GM12878 (cell line): ENCODE measurements around the gene ANAPC2. TPM values are rescaled to one million over a fixed set of nuclear protein-coding genes. Genes with fewer than 3 reads are reported as not detected.

Experiments used
- ATAC-seq: fragments of 200-7000 bp; cut with Tn5 transposase; 3 replicates; pipeline ENCODE4 v1.9.1; 2020; ENCODE audit warnings: mild to moderate bottlenecking, moderate library complexity
- BruUV-seq: library from RNA; stranded (reverse); fragments of 400-500 nt; replicated peaks from 2 replicates; lab custom pipeline; 2021; lab: Mats Ljungman, UMichigan
- CTCF ChIA-PET: fragments of 300-600 bp; sonication (Branson Sonifier 250); formaldehyde crosslinking; extraction: SDS; loops from one replicate; lab custom pipeline; 2021; ENCODE audit warnings: inconsistent platforms; lab: Yijun Ruan, JAX
- POLR2A ChIA-PET: fragments of 350-600 bp; formaldehyde crosslinking; extraction: SDS; loops from one replicate; lab custom pipeline; 2021; ENCODE audit warnings: inconsistent platforms; lab: Charles Lee
- RAD21 ChIA-PET: fragments of 300-600 bp; sonication (Branson Sonifier 250); formaldehyde crosslinking; loops from one replicate; lab custom pipeline; 2023; ENCODE audit warnings: antibody characterized with exemption; ENCODE audit not compliant: unreplicated experiment; lab: Charles Lee
- SMC1A ChIA-PET: fragments of 300-600 bp; sonication (Branson Sonifier 250); formaldehyde crosslinking; loops from one replicate; lab custom pipeline; 2023; ENCODE audit not compliant: unreplicated experiment, uncharacterized antibody; lab: Charles Lee
- DNase-seq: peaks from one replicate; pipeline ENCODE4 v3.0.0-alpha.2; 2011; ENCODE audit warnings: low read depth, low spot score
- FAIRE-seq: peaks from 3 replicates; lab custom pipeline; 2011; peaks lifted over from hg19 to GRCh38; lab: Jason Lieb, UNC
- H2AFZ ChIP-seq: 2 replicates; pipeline ENCODE4 v1.6.0; 2011; ENCODE audit warnings: low read depth, low read length, control low read depth; ENCODE audit not compliant: control insufficient read depth
- H3K27ac ChIP-seq: 2 replicates; pipeline ENCODE4 v1.5.1; 2011; ENCODE audit warnings: control low read depth; ENCODE audit not compliant: control insufficient read depth, insufficient read depth
- H3K27me3 ChIP-seq, 2 experiments: replicated peaks in 1 of 2; 2 replicates each; pipeline versions ENCODE4 v1.6.0 to v1.6.1; 2011; ENCODE audit warnings: low read length in 1 of 2; ENCODE audit not compliant: control insufficient read depth in 2 of 2, insufficient read depth in 2 of 2
- H3K36me3 ChIP-seq, 2 experiments: 2 replicates each; pipeline ENCODE4 v1.5.1; 2011; ENCODE audit warnings: low read length in 1 of 2; ENCODE audit not compliant: control insufficient read depth in 2 of 2, insufficient read depth in 2 of 2
- H3K4me1 ChIP-seq: 2 replicates; pipeline ENCODE4 v1.6.1; 2011; ENCODE audit warnings: mild to moderate bottlenecking, low read length, moderate library complexity, mixed read lengths; ENCODE audit not compliant: control insufficient read depth, insufficient read depth
- H3K4me2 ChIP-seq: 2 replicates; pipeline ENCODE4 v1.6.0; 2011; ENCODE audit warnings: control low read depth; ENCODE audit not compliant: control insufficient read depth, insufficient read depth
- H3K4me3 ChIP-seq: fragments of 200-600 bp; sonication (generic); 2 replicates; pipeline ENCODE4 v1.5.1; 2016
- H3K79me2 ChIP-seq: 2 replicates; pipeline ENCODE4 v1.6.0; 2011; ENCODE audit warnings: low read length; ENCODE audit not compliant: control insufficient read depth, insufficient read depth
- H3K9ac ChIP-seq: 2 replicates; pipeline ENCODE4 v1.8.0; 2011; ENCODE audit warnings: low read length, control low read depth, mixed read lengths; ENCODE audit not compliant: control insufficient read depth, insufficient read depth
- H3K9me3 ChIP-seq: replicated peaks from 3 replicates; pipeline ENCODE4 v1.5.1; 2011; ENCODE audit warnings: mild to moderate bottlenecking, low read length; ENCODE audit not compliant: control insufficient read depth, insufficient read depth
- H4K20me1 ChIP-seq: 2 replicates; pipeline ENCODE4 v1.6.0; 2011; ENCODE audit not compliant: control insufficient read depth, insufficient read depth
- ATF2 ChIP-seq: IDR thresholded peaks from 2 replicates; pipeline ENCODE4 v1.6.1; 2012; ENCODE audit warnings: low read length, inconsistent platforms
- BRCA1 ChIP-seq: IDR thresholded peaks from 2 replicates; pipeline ENCODE4 v1.6.1; 2011; ENCODE audit warnings: low read depth, low read length, improper control_type of control experiment
- CBFB ChIP-seq: IDR thresholded peaks from 2 replicates; pipeline ENCODE4 v1.6.1; 2016; ENCODE audit warnings: antibody characterized with exemption, low read depth
- HDAC2 ChIP-seq: fragments of 200-600 bp; sonication (generic); IDR thresholded peaks from 2 replicates; pipeline ENCODE4 v1.6.1; 2017
- JUNB ChIP-seq: IDR thresholded peaks from 2 replicates; pipeline ENCODE4 v1.6.1; 2016; ENCODE audit warnings: antibody characterized with exemption, mild to moderate bottlenecking
- MTA3 ChIP-seq: IDR thresholded peaks from 2 replicates; pipeline ENCODE4 v1.6.1; 2012; ENCODE audit warnings: low read length, inconsistent platforms, borderline replicate concordance
- MYC ChIP-seq: IDR thresholded peaks from 2 replicates; pipeline ENCODE4 v1.6.1; 2011; ENCODE audit warnings: mild to moderate bottlenecking, low read length, moderate library complexity, inconsistent platforms; ENCODE audit not compliant: insufficient read depth, insufficient replicate concordance, insufficient read length, severe bottlenecking
- NRF1 ChIP-seq: conservative IDR thresholded peaks from 2 replicates; pipeline ENCODE4 v1.6.1; 2011; ENCODE audit warnings: mild to moderate bottlenecking, low read depth, low read length, improper control_type of control experiment
- POLR2A ChIP-seq: IDR thresholded peaks from 2 replicates; pipeline ENCODE4 v1.6.1; 2011; ENCODE audit warnings: low read depth, mild to moderate bottlenecking, low read length
- RUNX3 ChIP-seq: IDR thresholded peaks from 2 replicates; pipeline ENCODE4 v1.6.1; 2012; ENCODE audit warnings: low read length, inconsistent platforms
- SPI1 ChIP-seq: IDR thresholded peaks from 2 replicates; pipeline ENCODE4 v1.6.1; 2011; ENCODE audit warnings: low read depth, mild to moderate bottlenecking, low read length, moderate library complexity, borderline replicate concordance; ENCODE audit not compliant: insufficient read depth
- SREBF2 ChIP-seq: IDR thresholded peaks from 2 replicates; pipeline ENCODE4 v1.6.1; 2012; ENCODE audit warnings: mild to moderate bottlenecking, low read length
- STAT3 ChIP-seq: IDR thresholded peaks from 2 replicates; pipeline ENCODE4 v1.6.1; 2011; ENCODE audit warnings: low read depth, low read length, improper control_type of control experiment
- TCF12 ChIP-seq: IDR thresholded peaks from 2 replicates; pipeline ENCODE4 v1.6.1; 2011; ENCODE audit warnings: low read depth, mild to moderate bottlenecking, low read length
- TCF3 ChIP-seq: IDR thresholded peaks from 2 replicates; pipeline ENCODE4 v1.6.1; 2012; ENCODE audit warnings: low read depth, mild to moderate bottlenecking, low read length, borderline replicate concordance; ENCODE audit not compliant: insufficient read depth
- ZNF384 ChIP-seq: IDR thresholded peaks from 2 replicates; pipeline ENCODE4 v1.6.1; 2012; ENCODE audit warnings: low read depth, mild to moderate bottlenecking, low read length, improper control_type of control experiment, borderline replicate concordance
- ZSCAN29 ChIP-seq: fragments of 450-650 bp; IDR thresholded peaks from 2 replicates; pipeline ENCODE4 v1.6.1; 2017; ENCODE audit warnings: mild to moderate bottlenecking, moderate library complexity
- WGBS: methylation state at CpG from one replicate; pipeline ENCODE4 v1.1.6; 2016; ENCODE audit warnings: low lambda C conversion rate; ENCODE audit not compliant: insufficient replicate concordance, insufficient coverage; ENCODE audit errors: missing lambda C conversion rate; 5-methylcytosine and 5-hydroxymethylcytosine counted together
- in situ Hi-C: fragments of 300-500 bp; cut with MboI; formaldehyde crosslinking; loops from 9 replicates; pipeline ENCODE4 v1.14.3; 2018; ENCODE audit warnings: mixed read lengths
- intact Hi-C: fragments of 100-400 bp; cut with micrococcal nuclease; formaldehyde crosslinking; loops from one replicate; pipeline ENCODE4 v1.14.2; 2022; ENCODE audit not compliant: unreplicated experiment
- polyA plus RNA-seq, 11 experiments: library from polyadenylated mRNA; depleted of rRNA in 4 of 11; unstranded in 6 of 11; stranded (reverse) in 5 of 11; fragments of >200 nt; fragmentation: Nextera tagmentation in 4 of 11; fragmentation: Illumina TruSeq in 1 of 11; extraction: Ambion mirVana in 4 of 11; extraction: Trizol in 1 of 11; gene quantifications; 1 replicate in 1 of 11; 2 replicates in 10 of 11; pipeline versions ENCODE4 v1.2.1 to v1.2.3, GENCODE V29; 2011 to 2016; ENCODE audit warnings: inconsistent platforms in 2 of 11, missing spikeins in 2 of 11, low read depth in 1 of 11
- total RNA-seq, 4 experiments: library from RNA; depleted of rRNA in 3 of 4; stranded (reverse); fragments of >200 nt in 3 of 4; fragmentation: Illumina TruSeq in 1 of 4; extraction: Trizol in 1 of 4; gene quantifications; 2 replicates each; pipeline versions ENCODE4 v1.2.1 to v1.2.3, GENCODE V29; 2013 to 2021

ANAPC2 gene
- total and polyA plus RNA-seq, 10 of the 15 experiments (the other 5 are each of a cell fraction or from before 2014, with no cell fraction given), result 0.03 to 65.2 (median 20.5) TPM

- BruUV-seq, result no TSS peak
- 26% methylated on average over 4 of the region's 4 CpGs for WGBS
- ATAC-seq (peak; percentile 36), DNase-seq (no peak), FAIRE-seq (no peak)
- Histone ChIP-seq H3K9me3 (no peaks in the 10 kb centered on the region; the same call in 2 of the 3 replicates), H3K4me2 (peak overlapping the region; percentile 39), H3K36me3 (no peaks in the 10 kb centered on the region), H3K4me1 (peaks cover 28% of the 10 kb centered on the region), H3K79me2 (no peaks in the 10 kb centered on the region), H3K4me3 (0 out of 2 replicates have a peak overlapping the region, but pooled peaks have one; percentile 31), H4K20me1 (no peaks in the 10 kb centered on the region), H3K9ac (no peak overlapping the region), H3K27me3 (no peaks in the 10 kb centered on the region), H2AFZ (no peak overlapping the region), H3K27ac (no peak overlapping the region)
- POLR2A ChIA-PET, result interaction anchor here (0.7 to 3.7 kb wide), 8 partner anchors 8 to 119 kb away, joined by 3 to 37 read pairs (median 12); partner anchors contain the start of genes ANAPC2, LRRC26, RNF208 and SSNA1
- TF ChIP-seq NRF1 (no peak), HDAC2 (no peak), MYC (no peak), MTA3 (no peak), SPI1 (peak; percentile 8; the same call in 1 of the 2 replicates), JUNB (no peak), STAT3 (no peak), CBFB (no peak), TCF3 (peak; percentile 58; the same call in 1 of the 2 replicates), SREBF2 (no peak), ZNF384 (no peak), ZSCAN29 (no peak), BRCA1 (no peak), ATF2 (no peak), TCF12 (0 out of 2 replicates have a peak, but pooled peaks have one; percentile 72), POLR2A (no peak), RUNX3 (peak; percentile 54)
- in situ Hi-C loops, result no loop called here
- RAD21 ChIA-PET, result interaction anchor here (1.2 to 1.6 kb wide), 3 partner anchors 8 to 30 kb away, joined by 6 to 11 read pairs (median 6); partner anchors contain the start of genes ANAPC2 and SSNA1
- intact Hi-C loops, result no loop called here
- CTCF ChIA-PET, result interaction anchor here (1.1 kb wide), 1 partner anchor 8 kb away, joined by 5 read pairs; no protein-coding TSS in a partner anchor
- SMC1A ChIA-PET, result interaction anchor here (0.6 kb wide), 1 partner anchor 8 kb away, joined by 4 read pairs; no protein-coding TSS in a partner anchor
These were observed 29.7 kb downstream of the ANAPC2 start for GRCh38 chr9:137158625-137159024.
